ENCODE results near the gene THAP11.
A peak's percentile ranks its signal among the peaks of the same experiment; 100 is the strongest.
"Not testable (repeated sequence)": the region's sequence is repeated elsewhere in the genome, so short reads cannot be mapped to it uniquely, and the experiment has no call there.

Gene THAP11

DNA sequence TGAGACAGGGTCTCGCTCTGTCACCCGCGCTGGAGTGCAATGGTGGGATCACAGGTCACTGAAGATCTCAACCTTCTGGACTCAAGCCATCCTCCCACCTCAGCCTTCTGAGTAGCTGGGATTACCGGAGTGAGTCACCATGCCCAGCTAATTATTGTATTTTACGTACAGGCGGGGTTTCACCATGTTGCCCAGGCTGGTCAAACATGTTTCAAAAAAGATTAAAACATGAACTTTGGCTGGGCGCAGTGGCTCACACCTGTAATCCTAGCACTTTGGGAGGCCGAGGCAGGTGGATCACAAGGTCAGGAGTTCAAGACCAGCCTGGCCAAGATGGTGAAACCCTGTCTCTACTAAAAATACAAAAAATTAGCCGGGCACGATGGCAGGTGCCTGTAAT, 4.9 kb upstream of the THAP11 start:
- not testable (repeated sequence) for DNase-seq

DNA sequence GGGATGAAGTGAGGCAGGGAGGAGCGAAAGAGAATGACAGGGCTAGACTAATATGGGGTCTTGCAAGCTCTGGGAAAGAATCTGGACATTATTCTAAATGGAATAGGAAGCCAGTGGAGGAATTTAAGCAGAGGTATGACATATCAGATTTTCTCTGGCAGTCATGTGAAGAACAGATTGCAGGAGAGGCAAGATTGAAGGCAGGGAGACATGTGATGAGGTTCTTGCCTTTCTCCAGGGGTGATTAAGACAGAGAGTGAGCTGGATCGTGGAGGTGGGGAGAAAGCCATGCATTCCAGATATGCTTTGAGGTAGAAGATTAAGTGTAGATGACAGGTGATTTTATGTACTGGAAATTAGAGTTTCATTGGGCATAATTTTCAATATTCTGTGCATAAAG, 4.3 kb upstream of the THAP11 start:
- no peak for DNase-seq

DNA sequence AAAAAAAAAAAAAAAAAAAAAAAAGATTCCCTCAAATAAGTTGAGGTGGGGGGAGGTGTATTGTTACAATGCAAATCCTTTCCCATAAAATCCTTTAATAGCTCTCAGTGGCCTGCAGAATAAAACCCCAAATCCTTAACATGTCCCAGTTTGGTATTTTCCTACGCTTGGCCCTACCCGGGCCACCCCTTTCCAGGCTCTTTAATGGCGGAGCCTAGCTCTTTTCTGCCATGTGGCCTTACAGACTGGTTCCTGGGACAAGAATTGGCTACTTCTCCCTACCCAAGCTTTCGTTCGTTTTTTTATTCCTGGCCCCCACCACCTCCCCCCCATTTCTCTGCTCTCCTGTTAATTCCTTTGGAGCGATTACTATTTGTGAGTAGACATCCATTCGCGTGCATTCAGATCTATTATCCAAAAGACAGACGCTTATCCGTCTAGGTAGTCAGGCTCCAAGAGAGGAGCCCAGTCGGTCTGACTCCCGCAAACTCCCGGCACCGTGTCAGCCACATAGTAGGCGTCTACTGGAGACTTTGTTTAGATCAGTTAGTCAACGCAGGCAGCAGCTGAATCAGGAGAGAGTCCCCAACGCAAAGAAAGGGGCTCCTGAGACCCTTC, 813 bp upstream of the THAP11 start:
- DNase-seq = no peak

DNA sequence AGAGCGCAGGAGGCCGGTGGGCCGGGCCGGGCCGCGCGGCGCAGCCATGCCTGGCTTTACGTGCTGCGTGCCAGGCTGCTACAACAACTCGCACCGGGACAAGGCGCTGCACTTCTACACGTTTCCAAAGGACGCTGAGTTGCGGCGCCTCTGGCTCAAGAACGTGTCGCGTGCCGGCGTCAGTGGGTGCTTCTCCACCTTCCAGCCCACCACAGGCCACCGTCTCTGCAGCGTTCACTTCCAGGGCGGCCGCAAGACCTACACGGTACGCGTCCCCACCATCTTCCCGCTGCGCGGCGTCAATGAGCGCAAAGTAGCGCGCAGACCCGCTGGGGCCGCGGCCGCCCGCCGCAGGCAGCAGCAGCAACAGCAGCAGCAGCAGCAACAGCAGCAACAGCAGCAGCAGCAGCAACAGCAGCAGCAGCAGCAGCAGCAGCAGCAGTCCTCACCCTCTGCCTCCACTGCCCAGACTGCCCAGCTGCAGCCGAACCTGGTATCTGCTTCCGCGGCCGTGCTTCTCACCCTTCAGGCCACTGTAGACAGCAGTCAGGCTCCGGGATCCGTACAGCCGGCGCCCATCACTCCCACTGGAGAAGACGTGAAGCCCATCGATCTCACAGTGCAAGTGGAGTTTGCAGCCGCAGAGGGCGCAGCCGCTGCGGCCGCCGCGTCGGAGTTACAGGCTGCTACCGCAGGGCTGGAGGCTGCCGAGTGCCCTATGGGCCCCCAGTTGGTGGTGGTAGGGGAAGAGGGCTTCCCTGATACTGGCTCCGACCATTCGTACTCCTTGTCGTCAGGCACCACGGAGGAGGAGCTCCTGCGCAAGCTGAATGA, 606 bp downstream of the THAP11 start:
- DNase-seq = peak; percentile 71

- no peak for DNase-seq
Measured at GRCh38 chr16:67843343-67843765, 1.2 kb downstream of the THAP11 start.

- DNase-seq = no peak
Measured at GRCh38 chr16:67844497-67844896, 2.4 kb downstream of the THAP11 start.

DNA sequence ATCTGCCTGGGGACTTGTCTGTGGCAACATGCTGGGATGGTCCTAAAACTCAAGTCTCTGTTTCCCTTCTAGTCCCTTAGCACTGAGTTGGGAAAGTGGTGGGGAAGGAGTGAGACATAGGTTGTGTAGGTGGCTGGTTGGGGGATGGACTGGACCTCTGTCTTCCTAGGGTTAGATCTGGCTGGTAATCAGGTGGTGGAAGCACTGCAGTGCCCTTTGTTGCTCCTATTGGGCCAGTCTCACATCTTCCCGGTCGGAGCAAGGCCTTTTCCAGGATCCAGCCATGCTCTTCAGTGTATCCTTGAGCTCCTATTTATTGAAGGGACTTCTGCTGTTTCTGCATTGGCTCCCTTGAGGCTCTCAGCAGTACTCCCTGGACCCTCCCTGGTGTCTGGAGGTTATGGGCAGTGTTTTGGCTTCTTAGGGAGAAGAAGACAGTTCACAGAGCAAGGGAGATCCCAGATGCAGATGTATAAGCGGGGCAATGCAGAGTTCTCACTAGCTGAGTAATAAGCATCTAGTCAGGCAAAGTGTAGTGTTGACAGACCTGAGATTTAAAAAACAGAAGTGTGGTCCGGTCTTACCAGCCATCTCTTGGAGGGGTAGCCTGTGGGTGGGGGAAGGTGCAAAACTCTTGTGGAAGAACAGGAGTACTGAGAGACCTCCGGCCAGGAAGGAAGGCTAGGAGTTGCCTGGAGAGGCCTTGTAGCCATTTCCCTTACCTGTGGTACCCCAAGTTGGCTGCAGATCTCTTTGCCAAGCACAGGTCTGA, 3.4 kb downstream of the THAP11 start:
- DNase-seq = no peak

GRCh38 chr16:67846063-67846319, 3.9 kb downstream of the THAP11 start:
- no peak for DNase-seq

DNA sequence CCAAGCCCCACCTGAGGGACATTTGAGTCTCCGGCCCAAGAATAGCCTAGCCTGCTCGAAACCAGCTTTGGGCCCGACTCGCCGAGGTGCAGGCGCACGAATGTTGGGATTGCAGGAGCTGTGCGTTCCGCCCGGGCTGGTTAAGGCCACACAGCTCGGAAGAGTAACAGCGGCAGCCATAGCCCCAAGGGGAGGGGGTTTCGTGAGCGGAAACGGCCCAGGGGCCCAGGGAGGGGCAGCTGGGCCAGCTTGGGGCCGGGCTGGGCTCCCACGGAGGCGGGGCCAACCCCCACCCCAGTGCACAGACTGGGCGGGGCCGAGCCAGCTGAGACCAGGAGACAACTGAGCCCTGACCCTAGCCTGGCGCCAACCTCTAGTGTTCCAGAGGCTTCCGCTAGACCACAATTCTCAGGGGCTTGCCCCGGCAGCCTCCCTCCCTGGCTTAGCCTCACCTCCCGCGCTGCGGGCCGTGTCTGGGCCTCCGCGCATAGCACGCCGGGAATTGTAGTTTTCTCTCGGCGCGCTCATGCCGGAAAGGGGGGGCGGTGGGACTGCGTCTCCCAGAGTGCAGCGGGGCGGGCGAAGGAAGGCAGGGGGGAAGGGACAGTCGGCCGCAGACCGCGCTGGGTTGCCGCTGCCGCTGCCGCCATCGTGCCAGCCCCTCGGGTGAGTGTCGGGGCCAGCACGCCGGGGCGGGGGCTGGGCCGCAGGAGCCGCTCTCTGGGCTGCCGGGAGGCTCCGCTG, 4.4 kb downstream of the THAP11 start, which contains the start of gene NUTF2:
NUTF2 (plus strand) TSS at position 614 of the 744 bp plus-strand sequence. CDS start 18,198 bp downstream, outside the sequence.
- peak; percentile 99 for DNase-seq

DNA sequence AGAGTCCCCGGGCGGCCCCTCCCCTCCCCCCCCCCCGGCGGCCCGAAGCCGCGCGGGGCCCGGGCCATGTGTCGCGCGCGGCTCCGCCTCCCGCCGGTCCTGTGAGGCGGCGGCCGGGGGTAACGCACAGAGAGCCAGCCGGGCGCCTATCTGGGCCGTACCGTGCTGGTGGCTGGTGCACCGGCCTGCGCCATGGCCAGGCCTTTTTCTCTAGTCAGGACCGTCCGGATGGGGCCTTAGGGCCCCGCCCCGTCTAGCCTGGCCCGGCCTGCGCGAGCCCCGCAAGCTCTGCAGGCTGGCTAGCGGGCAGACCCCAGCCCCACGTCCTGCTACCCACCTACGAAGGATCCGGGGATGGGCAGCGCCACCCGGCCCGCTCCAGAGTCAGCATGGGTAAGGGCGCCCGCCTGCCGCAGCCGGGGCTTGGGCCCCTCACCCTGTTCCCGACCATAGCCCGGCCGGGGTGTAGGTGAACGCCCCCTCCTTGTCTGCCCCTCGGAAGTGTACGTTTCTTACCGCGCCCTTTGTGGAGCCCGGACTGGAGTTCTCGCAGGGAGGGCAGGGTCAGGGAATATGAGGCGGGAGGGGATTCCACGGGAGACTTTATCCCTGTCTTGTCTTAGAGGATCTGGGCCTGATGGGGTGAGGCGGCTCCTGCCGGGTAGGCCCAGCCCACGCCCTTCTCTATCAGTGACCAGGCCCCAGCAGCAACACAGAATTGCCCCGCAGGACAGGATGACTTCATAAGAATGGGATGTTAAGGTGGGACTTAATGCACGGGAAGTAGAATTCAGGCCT, 5.1 kb downstream of the THAP11 start, which contains the start of gene CENPT:
CENPT (minus strand) TSS at position 630 of the 798 bp plus-strand sequence. CDS start 13,834 bp downstream, outside the sequence.
- no peak for DNase-seq

DNA sequence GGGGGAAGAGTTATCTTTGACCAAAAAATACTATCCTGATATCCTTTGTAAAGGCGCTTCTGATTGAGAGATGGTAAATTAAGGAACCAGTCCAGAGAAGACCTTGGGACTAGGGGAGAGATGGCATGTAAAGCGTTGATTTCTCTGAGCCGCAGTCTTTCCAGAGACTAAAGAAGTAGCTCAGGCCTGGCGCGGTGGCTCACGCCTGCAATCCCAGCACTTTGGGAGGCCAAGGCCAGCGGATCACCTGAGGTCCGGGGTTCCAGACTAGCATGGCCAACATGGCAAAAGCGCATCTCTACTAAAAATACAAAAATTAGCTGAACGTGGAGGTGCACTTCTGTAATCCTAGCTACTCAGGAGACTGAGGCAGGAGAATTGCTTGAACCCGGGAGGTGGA, 6.0 kb downstream of the THAP11 start:
- no peak for DNase-seq

GRCh38 chr16:67853670-67854069, 11.6 kb downstream of the THAP11 start:
- no peak for DNase-seq

DNA sequence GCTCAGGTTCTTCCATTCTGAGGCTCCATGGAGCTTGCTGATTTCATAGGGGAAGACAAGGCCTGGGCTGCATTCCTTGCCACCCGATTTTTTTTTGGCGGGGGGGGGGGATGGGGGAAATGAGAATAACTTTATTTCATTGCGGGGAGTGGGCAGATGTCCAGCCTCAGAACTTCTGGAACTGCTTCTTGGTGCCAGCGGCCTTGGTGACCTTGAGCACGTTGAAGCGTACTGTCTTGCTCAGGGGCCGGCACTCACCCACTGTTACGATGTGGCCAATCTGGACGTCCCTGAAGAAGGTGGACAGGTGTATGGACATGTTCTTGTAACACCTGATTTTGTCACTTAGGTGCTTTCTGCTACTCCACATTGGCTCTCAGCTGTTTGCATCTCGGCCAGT, 13.7 kb downstream of the THAP11 start:
- DNase-seq = no peak

DNA sequence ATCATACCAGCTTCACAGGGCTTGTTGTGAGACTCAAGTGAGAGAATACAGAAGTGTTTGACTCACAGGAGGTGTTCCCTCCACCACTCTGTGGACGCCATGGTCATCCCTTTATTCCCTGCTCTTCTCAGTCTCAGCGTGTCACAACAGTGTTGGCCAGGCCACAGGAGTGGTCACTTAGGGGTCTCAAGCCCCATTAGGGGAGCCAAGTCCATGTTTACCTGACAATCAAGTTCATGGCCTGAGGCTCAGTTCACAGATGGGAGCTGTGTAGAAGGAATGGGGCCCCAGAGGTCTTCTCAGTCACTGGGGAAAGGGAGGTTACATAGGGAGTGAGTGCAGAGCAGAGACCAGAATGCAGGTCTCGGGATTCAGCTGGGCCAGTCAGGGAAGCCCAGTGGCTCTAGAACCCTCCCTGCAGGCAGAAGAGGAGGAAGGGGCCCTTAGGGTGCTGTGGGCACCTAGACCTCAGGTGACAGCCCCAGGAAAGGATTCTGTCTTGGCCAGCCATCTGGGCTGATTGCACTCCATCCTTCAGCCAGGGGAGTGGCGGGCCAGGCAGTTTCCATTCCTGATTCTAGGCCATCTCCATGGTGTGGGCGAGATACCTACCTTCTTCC, 14.9 kb downstream of the THAP11 start:
- no peak for DNase-seq

GRCh38 chr16:67857547-67858233, 15.6 kb downstream of the THAP11 start:
- no peak for DNase-seq

- no peak for DNase-seq
Measured at GRCh38 chr16:67858500-67858899, 16.4 kb downstream of the THAP11 start.

DNA sequence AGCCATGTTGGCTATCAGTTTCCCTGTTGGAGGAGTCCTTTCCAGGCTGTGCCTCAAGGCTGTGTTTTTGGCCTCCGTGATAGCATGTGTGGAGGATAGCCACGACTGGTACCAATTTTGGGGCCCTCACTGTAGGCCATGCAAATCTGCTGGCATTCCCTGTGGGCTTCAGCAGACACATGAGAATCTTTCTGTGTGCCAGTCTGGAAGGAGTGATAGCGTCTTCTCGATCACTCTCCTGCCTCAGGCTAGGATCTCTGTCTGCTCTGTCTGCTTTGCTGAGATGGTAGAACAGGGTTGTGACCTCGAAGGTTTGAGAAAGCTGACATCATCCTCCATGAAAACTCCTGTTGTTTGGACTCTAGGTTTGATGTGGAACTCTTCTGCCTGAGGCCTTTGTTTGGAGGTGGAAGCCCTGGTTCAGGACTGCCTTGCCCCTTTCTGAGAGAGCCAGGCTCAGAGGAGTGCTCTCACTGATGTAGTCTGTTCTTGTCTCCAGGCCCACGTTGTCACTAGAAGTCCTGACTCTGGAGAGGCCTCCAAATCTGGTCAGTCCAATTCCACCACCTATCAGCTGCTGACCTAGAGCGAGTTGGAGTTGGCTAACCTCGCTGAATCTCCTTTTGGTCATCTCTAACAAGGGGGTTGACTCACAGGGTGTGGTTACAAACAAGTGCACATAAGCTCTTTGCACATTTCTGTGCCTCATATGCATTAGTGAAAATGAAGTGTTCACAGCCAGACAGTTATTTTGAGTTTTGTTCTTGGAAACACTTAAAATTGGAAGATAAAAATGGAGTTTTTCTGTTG, 18.7 kb downstream of the THAP11 start:
- no peak for DNase-seq

DNA sequence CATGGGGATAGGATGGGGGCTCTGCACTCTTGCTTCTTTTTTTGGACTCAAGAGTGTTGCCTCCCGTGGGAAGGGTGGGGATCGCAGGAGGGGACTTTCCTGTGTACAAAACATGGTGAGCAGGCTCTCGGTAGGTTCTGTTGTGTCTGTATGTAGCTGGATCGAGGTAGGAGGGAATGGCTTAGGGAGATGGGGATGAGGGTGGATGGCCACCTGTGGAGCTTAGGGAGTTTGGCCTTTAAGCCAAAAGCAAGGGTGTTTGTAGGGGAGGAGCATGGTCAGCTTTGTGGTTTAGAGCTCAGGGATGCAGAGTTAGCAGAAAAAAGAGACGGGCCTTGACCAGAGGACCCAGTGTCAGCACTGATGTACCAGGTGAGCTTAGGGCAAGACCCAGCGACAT, 19.8 kb downstream of the THAP11 start:
- no peak for DNase-seq

- DNase-seq = no peak
Measured at GRCh38 chr16:67862623-67863583, 20.8 kb downstream of the THAP11 start.
